ENCODE measurements around the gene DDX4. TPM values are rescaled to one million over a fixed set of nuclear protein-coding genes. Genes with fewer than 3 reads are reported as not detected.

DDX4 gene
- total RNA-seq, 6 donors from 2014 or later = not detected

- TF ChIP-seq POLR2AphosphoS5 (IDR thresholded peaks at IDR 0.05) (no peak), EP300 (IDR thresholded peaks at IDR 0.05) (no peak), POLR2A (IDR thresholded peaks at IDR 0.05) (no peak), CTCF (IDR thresholded peaks at IDR 0.05) (no peak)
- H3K4me3 ChIP-seq = no peak overlapping the region
- DNase-seq = no peak
- peaks cover 3 to 8% (median 6%) of the 10 kb centered on the region in 4 donors for H3K4me1 ChIP-seq
- no peak for ATAC-seq (ENCODE audit: low FRiP score in 2 of 2)
- 47 to 74% methylated on average over 1 of the region's 1 CpG for WGBS, 2 donors
- H3K27ac ChIP-seq = no peak overlapping the region
- H3K27me3 ChIP-seq = peaks cover 0 to 10% (median 2%) of the 10 kb centered on the region in 4 donors
- no peaks in the 10 kb centered on the region for H3K36me3 ChIP-seq
- H3K9me3 ChIP-seq = no peaks in the 10 kb centered on the region
Measured at GRCh38 chr5:55823151-55823796, 85.4 kb downstream of the DDX4 start.

GRCh38 chr5:55829956-55830355 lies 92.1 kb downstream of the DDX4 start:
- DNase-seq (no peak), ATAC-seq (ENCODE audit: low FRiP score in 2 of 2) (no peak)
- Histone ChIP-seq H3K27me3 (no peaks in the 10 kb centered on the region), H3K9me3 (no peaks in the 10 kb centered on the region), H3K4me1 (no peaks in the 10 kb centered on the region), H3K4me3 (no peak overlapping the region), H3K36me3 (no peaks in the 10 kb centered on the region), H3K27ac (no peak overlapping the region)
- WGBS, 2 donors = 91 to 92% methylated on average over 3 of the region's 3 CpGs
- TF ChIP-seq POLR2A (IDR thresholded peaks at IDR 0.05) (no peak), POLR2AphosphoS5 (IDR thresholded peaks at IDR 0.05) (no peak), CTCF (IDR thresholded peaks at IDR 0.05) (no peak)

GRCh38 chr5:55832446-55832845 lies 94.6 kb downstream of the DDX4 start:
- H3K27ac ChIP-seq = no peak overlapping the region
- ATAC-seq (ENCODE audit: low FRiP score in 2 of 2) = no peak
- no peaks in the 10 kb centered on the region for H3K36me3 ChIP-seq
- peak in 1 of 2 donors; percentile 45 for DNase-seq
- no peak overlapping the region for H3K4me3 ChIP-seq
- H3K27me3 ChIP-seq = no peaks in the 10 kb centered on the region
- no peaks in the 10 kb centered on the region for H3K4me1 ChIP-seq
- TF ChIP-seq CTCF (IDR thresholded peaks at IDR 0.05) = no peak
- TF ChIP-seq POLR2AphosphoS5 (IDR thresholded peaks at IDR 0.05) = no peak
- TF ChIP-seq EP300 (IDR thresholded peaks at IDR 0.05) = no peak
- TF ChIP-seq POLR2A (IDR thresholded peaks at IDR 0.05) = no peak
- WGBS, 2 donors = 94 to 96% methylated on average over 17 of the region's 17 CpGs
- no peaks in the 10 kb centered on the region for H3K9me3 ChIP-seq

GRCh38 chr5:55836191-55836590 lies 98.3 kb downstream of the DDX4 start:
- WGBS, 2 donors = 79 to 80% methylated on average over 1 of the region's 1 CpG
- no peaks in the 10 kb centered on the region for H3K27me3 ChIP-seq
- no peak for DNase-seq

More at GRCh38 chr5:55836191-55836590, 98.3 kb downstream of the DDX4 start:
- Histone ChIP-seq H3K9me3 (no peaks in the 10 kb centered on the region), H3K27ac (no peak overlapping the region), H3K36me3 (no peaks in the 10 kb centered on the region), H3K4me1 (no peaks in the 10 kb centered on the region), H3K4me3 (no peak overlapping the region)
- no peak for ATAC-seq (ENCODE audit: low FRiP score in 2 of 2)
- TF ChIP-seq CTCF (IDR thresholded peaks at IDR 0.05) = no peak
- no peak for TF ChIP-seq POLR2A (IDR thresholded peaks at IDR 0.05)
- no peak for TF ChIP-seq EP300 (IDR thresholded peaks at IDR 0.05)
- TF ChIP-seq POLR2AphosphoS5 (IDR thresholded peaks at IDR 0.05) = no peak

Measured in upper lobe of left lung (tissue), 6 donors.